GM21717 (cell line): ENCODE measurements around the gene ANKRD16.

Source experiments
- ATAC-seq: cut with Tn5 transposase; IDR thresholded peaks from one replicate; pipeline ENCODE4 v1.9.1; 2021; ENCODE audit warnings: mild to moderate bottlenecking, moderate library complexity; ENCODE audit not compliant: unreplicated experiment

The ANKRD16 gene

GRCh38 chr10:5904227-5904626 is 14.5 kb upstream of the ANKRD16 start:
- ATAC-seq = peak; percentile 93

GRCh38 chr10:5903563-5903962 is 13.9 kb upstream of the ANKRD16 start:
- no peak for ATAC-seq

- no peak for ATAC-seq
Observed at GRCh38 chr10:5902511-5903274, 13.0 kb upstream of the ANKRD16 start.

GRCh38 chr10:5900247-5900646 is 10.6 kb upstream of the ANKRD16 start:
- no peak for ATAC-seq

GRCh38 chr10:5898163-5898562 is 8.5 kb upstream of the ANKRD16 start:
- no peak for ATAC-seq

GRCh38 chr10:5897504-5897903 is 7.8 kb upstream of the ANKRD16 start:
- no peak for ATAC-seq

GRCh38 chr10:5897053-5897340 is 7.3 kb upstream of the ANKRD16 start:
- no peak for ATAC-seq

- ATAC-seq = no peak
Observed at GRCh38 chr10:5896208-5897052, 6.7 kb upstream of the ANKRD16 start.

- peak; percentile 67 for ATAC-seq
Observed at GRCh38 chr10:5895804-5896203, 6.1 kb upstream of the ANKRD16 start.

- ATAC-seq = no peak
Observed at GRCh38 chr10:5895365-5895764, 5.7 kb upstream of the ANKRD16 start.

GRCh38 chr10:5894873-5895272 is 5.2 kb upstream of the ANKRD16 start:
- ATAC-seq = no peak

- no peak for ATAC-seq
Observed at GRCh38 chr10:5894403-5894802, 4.7 kb upstream of the ANKRD16 start.

GRCh38 chr10:5893321-5893720 is 3.6 kb upstream of the ANKRD16 start:
- no peak for ATAC-seq

- ATAC-seq = no peak
Observed at GRCh38 chr10:5892007-5892406, 2.3 kb upstream of the ANKRD16 start.

- no peak for ATAC-seq
Observed at GRCh38 chr10:5891009-5891408, 1.3 kb upstream of the ANKRD16 start.

GRCh38 chr10:5890452-5890915 is 791 bp upstream of the ANKRD16 start:
- peak; percentile 4 for ATAC-seq

GRCh38 chr10:5888843-5889623 is 660 bp downstream of the ANKRD16 start:
- peak; percentile 42 for ATAC-seq

- ATAC-seq = no peak
Observed at GRCh38 chr10:5888351-5888750, 1.3 kb downstream of the ANKRD16 start.

GRCh38 chr10:5887641-5888040 is 2.1 kb downstream of the ANKRD16 start:
- ATAC-seq = no peak

- ATAC-seq = no peak
Observed at GRCh38 chr10:5887029-5887428, 2.7 kb downstream of the ANKRD16 start.

GRCh38 chr10:5885619-5886018 is 4.1 kb downstream of the ANKRD16 start:
- ATAC-seq = no peak
